ENCODE results near the gene NDUFS5. TPM values are rescaled to one million over a fixed set of nuclear protein-coding genes. Genes with fewer than 3 reads are reported as not detected.
"Not testable (repeated sequence)": the region's sequence is repeated elsewhere in the genome, so short reads cannot be mapped to it uniquely, and the experiment has no call there.

NDUFS5 gene
- total RNA-seq, 6 experiments from 2014 or later: 181 to 275 (median 249) TPM

GRCh38 chr1:39061951-39062350 lies 35.8 kb downstream of the NDUFS5 start:
- no peak for TF ChIP-seq CTCF (IDR thresholded peaks at IDR 0.05)
- Mint-ChIP-seq H3K4me1 (ENCODE audit: low read depth) (no peaks in the 10 kb centered on the region), H3K36me3 (ENCODE audit: low read depth) (no peaks in the 10 kb centered on the region), H3K27me3 (ENCODE audit: insufficient read depth) (no peaks in the 10 kb centered on the region; the same call in 1 of the 2 replicates), H3K27ac (no peak overlapping the region), H3K4me3 (no peak overlapping the region), H3K9me3 (no peaks in the 10 kb centered on the region)
- DNase-seq: peak; percentile 8

- Mint-ChIP-seq H3K4me3 (no peak overlapping the region), H3K9me3 (no peaks in the 10 kb centered on the region), H3K27me3 (ENCODE audit: insufficient read depth) (no peaks in the 10 kb centered on the region; the same call in 1 of the 2 replicates), H3K36me3 (ENCODE audit: low read depth) (no peaks in the 10 kb centered on the region), H3K27ac (no peak overlapping the region), H3K4me1 (ENCODE audit: low read depth) (no peaks in the 10 kb centered on the region)
- DNase-seq: no peak
- no peak for TF ChIP-seq CTCF (IDR thresholded peaks at IDR 0.05)
These were observed 37.0 kb downstream of the NDUFS5 start for GRCh38 chr1:39063191-39063590.

- no peak for DNase-seq
- no peaks in the 10 kb centered on the region for H3K9me3 Mint-ChIP-seq
- H3K27ac Mint-ChIP-seq: no peak overlapping the region
- H3K36me3 Mint-ChIP-seq (ENCODE audit: low read depth): no peaks in the 10 kb centered on the region
- H3K27me3 Mint-ChIP-seq (ENCODE audit: insufficient read depth): no peaks in the 10 kb centered on the region; the same call in 1 of the 2 replicates
- TF ChIP-seq CTCF (IDR thresholded peaks at IDR 0.05): no peak
- no peak overlapping the region for H3K4me3 Mint-ChIP-seq
- no peaks in the 10 kb centered on the region for H3K4me1 Mint-ChIP-seq (ENCODE audit: low read depth)
These were observed 37.6 kb downstream of the NDUFS5 start for GRCh38 chr1:39063775-39064174.

- TF ChIP-seq CTCF (IDR thresholded peaks at IDR 0.05): no peak
- Mint-ChIP-seq H3K36me3 (ENCODE audit: low read depth) (no peaks in the 10 kb centered on the region), H3K9me3 (no peaks in the 10 kb centered on the region), H3K4me1 (ENCODE audit: low read depth) (no peaks in the 10 kb centered on the region), H3K4me3 (no peak overlapping the region), H3K27me3 (ENCODE audit: insufficient read depth) (no peaks in the 10 kb centered on the region; the same call in 1 of the 2 replicates), H3K27ac (no peak overlapping the region)
- DNase-seq: no peak
These were observed 39.4 kb downstream of the NDUFS5 start for GRCh38 chr1:39065542-39065941.

- DNase-seq; H3K4me3 Mint-ChIP-seq; H3K36me3 Mint-ChIP-seq (ENCODE audit: low read depth); H3K9me3 Mint-ChIP-seq; H3K27me3 Mint-ChIP-seq (ENCODE audit: insufficient read depth); H3K4me1 Mint-ChIP-seq (ENCODE audit: low read depth); H3K27ac Mint-ChIP-seq: not testable (repeated sequence)
These were observed 42.1 kb downstream of the NDUFS5 start for GRCh38 chr1:39068227-39068626.

- not testable (repeated sequence) for H3K4me3 Mint-ChIP-seq; H3K27me3 Mint-ChIP-seq (ENCODE audit: insufficient read depth); H3K27ac Mint-ChIP-seq; DNase-seq; H3K9me3 Mint-ChIP-seq; H3K36me3 Mint-ChIP-seq (ENCODE audit: low read depth); H3K4me1 Mint-ChIP-seq (ENCODE audit: low read depth)
These were observed 45.4 kb downstream of the NDUFS5 start for GRCh38 chr1:39071557-39071956.

Measured in HFFc6 (cell line).